ENCODE measurements around the gene ALK.

DNA sequence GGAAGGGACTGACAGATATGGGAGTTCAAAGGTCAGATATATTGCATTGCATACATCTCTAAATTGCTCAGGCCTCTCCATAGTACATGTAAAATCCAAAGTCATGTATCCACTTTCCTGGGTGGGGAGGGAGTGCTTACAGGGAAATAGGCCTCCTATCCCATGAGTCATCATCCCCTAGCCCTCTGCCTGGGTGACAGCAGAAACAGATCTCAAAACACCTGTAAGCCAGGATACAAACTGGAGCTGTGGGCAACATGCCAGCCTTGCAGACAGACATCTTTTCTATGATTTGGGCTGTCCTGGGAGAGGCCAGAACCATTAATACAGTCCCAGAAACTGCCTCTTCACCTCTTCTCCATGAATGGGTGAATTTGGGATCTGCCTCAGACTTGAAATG is 4.8 kb downstream of the ALK start:
- TF ChIP-seq CTCF (IDR thresholded peaks at IDR 0.05) (no peak), POLR2A (IDR thresholded peaks at IDR 0.05) (no peak)
